ENCODE results near the gene PAM16.

Gene PAM16

DNA sequence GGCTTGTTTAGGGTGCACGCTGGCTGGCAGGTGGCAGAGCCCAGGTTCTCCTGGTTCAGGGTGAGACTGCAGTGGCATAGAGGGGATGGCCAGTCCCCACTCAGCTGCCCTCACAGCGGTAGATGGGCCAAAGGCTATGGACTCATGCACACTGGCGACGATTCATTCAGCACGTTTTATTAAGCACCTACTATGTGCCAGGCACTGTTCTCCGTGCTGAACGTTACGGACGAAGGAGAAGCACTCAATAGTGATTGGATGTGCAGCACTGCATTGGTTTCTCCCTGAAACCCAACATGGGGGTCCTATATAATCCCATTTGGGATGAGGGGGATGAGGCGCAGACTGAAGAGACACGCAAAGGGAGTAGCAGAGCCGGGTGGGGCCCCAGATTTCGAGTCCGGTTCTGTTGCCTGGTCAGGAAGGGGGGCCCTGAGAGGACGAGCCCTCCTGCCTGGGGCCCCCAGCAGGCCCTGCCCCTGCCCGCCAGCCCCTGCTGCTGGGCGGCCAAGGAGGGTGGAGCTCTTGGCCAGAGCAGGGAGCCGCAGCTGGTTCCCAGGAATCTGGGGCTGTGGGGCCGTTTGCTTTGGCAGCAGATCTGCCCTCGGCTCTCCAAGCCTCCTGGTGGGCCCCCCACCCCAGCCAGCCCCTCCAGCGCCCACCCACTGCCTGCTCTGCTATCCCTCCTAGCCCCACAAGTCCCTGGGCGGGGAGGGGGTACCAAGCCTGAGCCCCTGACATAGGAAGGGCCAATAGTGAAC is 26.4 kb downstream of the PAM16 start:
- no peak overlapping the region for H3K4me2 ChIP-seq (ENCODE audit: low read length)
- peaks cover 43% of the 10 kb centered on the region for H3K4me1 ChIP-seq (ENCODE audit: control insufficient read depth, insufficient read depth, low read length)
- H3K9ac ChIP-seq (ENCODE audit: low read depth, low read length) = peak overlapping the region; percentile 31
- H3K9me3 ChIP-seq (replicated peaks; ENCODE audit: low read length) = no peaks in the 10 kb centered on the region
- no peaks in the 10 kb centered on the region for H3K27me3 ChIP-seq (ENCODE audit: control insufficient read depth, insufficient read depth, low read length)
- H3K4me3 ChIP-seq (ENCODE audit: low read length) = no peak overlapping the region
- no peaks in the 10 kb centered on the region for H3K36me3 ChIP-seq (ENCODE audit: insufficient read depth, low read length)

DNA sequence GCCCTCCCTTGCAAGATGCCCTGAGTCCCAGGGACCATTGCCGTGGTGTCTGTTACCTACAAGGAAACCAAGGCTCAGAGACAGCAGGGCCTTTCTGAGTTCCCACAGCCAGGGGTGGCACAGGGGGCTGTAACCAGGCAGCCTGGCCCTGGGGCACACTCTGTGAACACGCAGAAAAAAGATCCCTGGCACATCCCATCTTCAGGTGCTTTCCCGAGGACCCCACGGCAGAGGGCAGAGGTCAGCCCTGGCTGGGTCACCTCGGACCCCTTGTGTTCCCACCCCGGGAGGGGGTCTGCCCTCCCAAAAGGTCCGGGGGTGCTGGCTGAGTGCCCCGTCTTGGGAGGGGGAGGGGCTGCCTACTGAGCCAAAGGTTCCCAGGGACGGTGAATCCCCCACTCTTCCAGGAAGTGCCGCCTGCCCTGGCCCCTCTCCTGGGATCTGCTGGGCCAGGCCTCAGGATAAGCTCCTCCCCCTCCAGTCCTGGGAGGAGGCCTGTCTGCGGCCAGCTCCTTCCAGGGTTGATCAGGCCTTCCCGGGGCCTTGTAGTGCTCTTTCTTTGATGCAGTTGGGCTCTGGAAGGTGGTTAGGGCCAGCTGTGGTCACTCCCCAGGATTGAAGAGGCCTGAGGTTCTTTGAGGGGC is 27.2 kb downstream of the PAM16 start:
- no peaks in the 10 kb centered on the region for H3K36me3 ChIP-seq (ENCODE audit: insufficient read depth, low read length)
- no peaks in the 10 kb centered on the region for H3K9me3 ChIP-seq (replicated peaks; ENCODE audit: low read length)
- peaks cover 50% of the 10 kb centered on the region for H3K4me1 ChIP-seq (ENCODE audit: control insufficient read depth, insufficient read depth, low read length)
- no peak overlapping the region for H3K4me3 ChIP-seq (ENCODE audit: low read length)
- peak overlapping the region; percentile 30 for H3K4me2 ChIP-seq (ENCODE audit: low read length)
- H3K9ac ChIP-seq (ENCODE audit: low read depth, low read length) = peak overlapping the region; percentile 31
- H3K27me3 ChIP-seq (ENCODE audit: control insufficient read depth, insufficient read depth, low read length) = no peaks in the 10 kb centered on the region

DNA sequence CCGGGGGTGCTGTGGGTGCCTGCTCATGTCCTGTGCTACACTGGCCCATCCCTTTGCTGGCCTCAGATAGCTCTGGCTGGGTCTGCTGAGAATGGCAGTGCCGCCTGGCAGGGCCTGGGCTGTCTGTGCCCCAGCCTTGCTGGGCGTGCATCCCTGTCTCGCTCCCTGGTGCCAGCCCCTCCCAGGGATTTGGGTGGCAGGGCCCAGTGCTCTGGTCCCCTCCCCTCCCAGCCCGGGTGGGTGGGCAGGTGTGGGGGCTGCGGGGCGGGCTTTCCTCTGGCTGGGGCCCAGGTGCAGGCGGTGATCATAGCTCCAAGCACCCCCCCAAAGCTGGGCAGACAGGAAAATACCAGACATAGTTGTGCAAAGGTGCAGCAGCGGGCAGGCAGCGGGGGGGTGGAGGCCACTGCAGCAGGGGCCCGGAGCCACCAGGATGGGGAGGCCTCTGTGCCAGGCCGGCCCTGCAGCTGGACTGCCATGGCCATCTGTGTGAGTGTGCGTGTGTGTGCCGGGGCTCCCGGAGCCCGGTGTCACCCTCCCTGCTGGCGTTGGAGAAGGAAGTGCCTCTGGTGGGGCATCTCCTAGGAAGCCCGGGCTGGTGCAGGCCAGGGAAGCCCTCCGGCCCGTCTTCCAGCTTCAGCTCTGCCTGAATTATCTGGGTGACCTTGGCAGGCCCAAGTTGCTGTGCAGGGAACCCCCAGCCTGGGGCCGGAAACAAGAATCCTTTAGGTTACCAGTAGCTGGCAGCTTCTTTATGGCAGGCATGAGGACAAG is 27.9 kb downstream of the PAM16 start:
- Histone ChIP-seq H3K9ac (ENCODE audit: low read depth, low read length) (no peak overlapping the region), H3K9me3 (replicated peaks; ENCODE audit: low read length) (no peaks in the 10 kb centered on the region), H3K4me2 (ENCODE audit: low read length) (peak overlapping the region; percentile 30), H3K27me3 (ENCODE audit: control insufficient read depth, insufficient read depth, low read length) (no peaks in the 10 kb centered on the region), H3K36me3 (ENCODE audit: insufficient read depth, low read length) (no peaks in the 10 kb centered on the region), H3K4me1 (ENCODE audit: control insufficient read depth, insufficient read depth, low read length) (peaks cover 51% of the 10 kb centered on the region), H3K4me3 (ENCODE audit: low read length) (no peak overlapping the region)

DNA sequence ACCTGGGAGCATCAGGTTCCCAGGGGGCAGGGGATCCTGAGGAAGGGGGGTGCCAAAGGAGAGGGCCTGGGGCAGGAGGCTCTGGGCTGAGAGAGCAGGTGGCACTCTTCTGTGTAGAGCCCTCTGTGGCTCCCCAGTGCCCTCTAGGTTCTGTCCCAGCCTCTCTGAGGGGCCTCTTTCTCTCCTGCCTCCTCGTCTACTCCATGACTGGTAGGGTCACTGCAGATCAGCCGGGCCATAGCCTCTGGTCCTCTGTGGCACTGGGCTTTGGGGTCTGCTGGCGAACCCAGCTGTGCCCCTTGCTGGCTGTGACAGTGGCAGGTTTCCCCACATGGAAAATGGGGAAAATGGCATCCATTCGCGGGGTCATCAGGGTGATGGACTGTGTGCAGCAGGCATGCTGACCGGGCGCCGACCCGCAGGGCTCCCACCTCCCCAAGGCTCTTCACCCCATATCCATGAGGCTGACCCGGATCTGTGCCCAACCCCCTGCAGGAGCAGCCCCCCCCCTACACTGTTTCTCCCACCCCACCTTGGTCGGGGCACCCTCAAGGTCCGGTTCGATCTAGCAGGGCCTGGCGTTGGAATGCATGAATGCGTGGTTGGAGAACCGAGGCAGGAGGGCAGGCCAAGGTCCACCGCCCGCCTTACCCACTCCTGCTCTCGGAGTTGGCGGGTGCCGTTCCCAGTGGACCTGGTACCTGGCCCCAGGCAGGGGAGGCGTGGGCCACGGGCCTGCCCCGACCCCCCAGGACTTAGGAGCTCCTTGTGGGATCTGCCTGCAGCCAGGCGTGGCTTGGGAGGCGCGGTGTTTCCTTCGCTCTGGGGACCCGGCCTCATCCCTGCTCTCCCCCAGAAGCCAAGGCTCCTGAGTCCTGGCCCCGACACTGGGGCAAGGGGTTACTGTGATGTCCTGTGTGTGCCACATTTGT is 28.7 kb downstream of the PAM16 start:
- H3K4me3 ChIP-seq (ENCODE audit: low read length) = no peak overlapping the region

DNA sequence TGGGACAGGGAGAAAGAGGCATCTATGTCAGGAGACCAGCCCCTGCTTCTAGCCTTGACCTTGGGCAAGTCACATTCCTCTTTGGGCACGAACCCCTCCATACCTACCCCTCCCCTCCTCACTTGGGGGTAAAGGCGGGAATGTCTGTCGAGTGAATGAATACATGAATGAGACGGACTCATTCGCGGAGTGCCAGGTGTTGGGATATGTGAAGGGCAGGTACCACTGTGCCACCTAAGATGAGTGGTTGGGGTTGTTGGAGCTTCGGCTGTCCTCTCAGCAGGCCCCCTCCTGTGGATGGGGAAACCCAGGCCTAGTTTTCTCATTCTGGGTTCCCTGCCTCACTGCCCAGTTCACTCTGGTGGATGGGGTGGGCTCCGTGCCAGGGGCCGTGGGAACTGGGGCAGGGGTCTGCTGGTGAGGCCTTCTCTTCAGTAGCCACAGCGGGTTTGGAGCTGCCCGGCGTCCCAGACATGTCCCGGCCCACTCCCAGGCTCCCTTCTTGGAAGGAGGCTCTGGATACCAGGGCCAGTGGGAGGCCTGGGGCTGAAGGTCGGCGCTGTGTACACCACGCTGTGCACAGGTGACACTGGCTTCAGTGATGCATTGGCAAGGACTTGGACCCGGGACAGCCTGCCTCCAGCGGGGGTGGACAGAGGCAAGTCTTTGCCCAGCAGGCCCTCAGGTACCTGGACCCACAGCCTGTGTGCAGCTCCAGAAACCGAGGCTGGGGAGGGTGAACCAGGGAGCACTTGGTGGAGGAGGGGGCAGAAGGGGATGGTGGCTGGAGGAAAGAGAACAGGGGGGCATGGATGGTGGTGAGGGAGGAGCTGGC is 29.6 kb downstream of the PAM16 start:
- Histone ChIP-seq H3K27me3 (ENCODE audit: control insufficient read depth, insufficient read depth, low read length) (no peaks in the 10 kb centered on the region), H3K36me3 (ENCODE audit: insufficient read depth, low read length) (no peaks in the 10 kb centered on the region), H3K9me3 (replicated peaks; ENCODE audit: low read length) (no peaks in the 10 kb centered on the region), H3K9ac (ENCODE audit: low read depth, low read length) (no peak overlapping the region), H3K4me2 (ENCODE audit: low read length) (no peak overlapping the region), H3K4me1 (ENCODE audit: control insufficient read depth, insufficient read depth, low read length) (peaks cover 56% of the 10 kb centered on the region), H3K4me3 (ENCODE audit: low read length) (no peak overlapping the region)

More for the DNA sequence above, 28.7 kb downstream of the PAM16 start:
- Histone ChIP-seq H3K9ac (ENCODE audit: low read depth, low read length) (no peak overlapping the region), H3K4me1 (ENCODE audit: control insufficient read depth, insufficient read depth, low read length) (peaks cover 54% of the 10 kb centered on the region), H3K9me3 (replicated peaks; ENCODE audit: low read length) (no peaks in the 10 kb centered on the region), H3K36me3 (ENCODE audit: insufficient read depth, low read length) (no peaks in the 10 kb centered on the region), H3K4me2 (ENCODE audit: low read length) (no peak overlapping the region), H3K27me3 (ENCODE audit: control insufficient read depth, insufficient read depth, low read length) (no peaks in the 10 kb centered on the region)

DNA sequence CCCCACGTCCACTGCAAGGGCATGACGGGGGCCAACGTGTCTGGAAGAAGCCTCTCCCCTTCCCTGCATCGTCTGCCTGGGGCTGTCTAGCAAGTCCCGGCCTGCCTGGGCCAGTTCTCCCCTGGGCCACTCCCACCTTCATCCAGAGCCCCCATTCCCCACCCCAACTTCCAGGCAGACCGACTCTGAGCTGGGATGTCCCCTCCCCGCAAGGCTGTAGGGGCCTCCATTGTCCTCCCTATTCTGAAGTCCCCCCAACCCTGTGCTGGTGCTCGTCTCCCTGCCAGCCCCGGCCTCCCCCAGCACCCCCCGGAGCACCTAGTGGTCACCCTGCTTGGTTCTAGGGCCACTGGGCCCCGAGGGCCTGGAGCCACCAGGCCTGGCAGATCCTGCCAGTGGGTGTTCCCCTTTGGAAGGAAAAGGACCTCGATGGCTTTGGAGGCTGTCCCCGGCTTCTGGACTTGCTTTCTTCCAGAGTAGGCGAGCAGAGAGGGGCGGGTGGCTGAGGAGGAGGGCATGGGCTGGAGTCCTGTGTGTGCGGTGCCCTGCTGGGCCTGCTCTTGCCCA is 30.5 kb downstream of the PAM16 start:
- Histone ChIP-seq H3K4me3 (ENCODE audit: low read length) (no peak overlapping the region), H3K9ac (ENCODE audit: low read depth, low read length) (no peak overlapping the region), H3K36me3 (ENCODE audit: insufficient read depth, low read length) (no peaks in the 10 kb centered on the region), H3K4me1 (ENCODE audit: control insufficient read depth, insufficient read depth, low read length) (peaks cover 56% of the 10 kb centered on the region), H3K9me3 (replicated peaks; ENCODE audit: low read length) (no peaks in the 10 kb centered on the region), H3K27me3 (ENCODE audit: control insufficient read depth, insufficient read depth, low read length) (no peaks in the 10 kb centered on the region), H3K4me2 (ENCODE audit: low read length) (no peak overlapping the region)

DNA sequence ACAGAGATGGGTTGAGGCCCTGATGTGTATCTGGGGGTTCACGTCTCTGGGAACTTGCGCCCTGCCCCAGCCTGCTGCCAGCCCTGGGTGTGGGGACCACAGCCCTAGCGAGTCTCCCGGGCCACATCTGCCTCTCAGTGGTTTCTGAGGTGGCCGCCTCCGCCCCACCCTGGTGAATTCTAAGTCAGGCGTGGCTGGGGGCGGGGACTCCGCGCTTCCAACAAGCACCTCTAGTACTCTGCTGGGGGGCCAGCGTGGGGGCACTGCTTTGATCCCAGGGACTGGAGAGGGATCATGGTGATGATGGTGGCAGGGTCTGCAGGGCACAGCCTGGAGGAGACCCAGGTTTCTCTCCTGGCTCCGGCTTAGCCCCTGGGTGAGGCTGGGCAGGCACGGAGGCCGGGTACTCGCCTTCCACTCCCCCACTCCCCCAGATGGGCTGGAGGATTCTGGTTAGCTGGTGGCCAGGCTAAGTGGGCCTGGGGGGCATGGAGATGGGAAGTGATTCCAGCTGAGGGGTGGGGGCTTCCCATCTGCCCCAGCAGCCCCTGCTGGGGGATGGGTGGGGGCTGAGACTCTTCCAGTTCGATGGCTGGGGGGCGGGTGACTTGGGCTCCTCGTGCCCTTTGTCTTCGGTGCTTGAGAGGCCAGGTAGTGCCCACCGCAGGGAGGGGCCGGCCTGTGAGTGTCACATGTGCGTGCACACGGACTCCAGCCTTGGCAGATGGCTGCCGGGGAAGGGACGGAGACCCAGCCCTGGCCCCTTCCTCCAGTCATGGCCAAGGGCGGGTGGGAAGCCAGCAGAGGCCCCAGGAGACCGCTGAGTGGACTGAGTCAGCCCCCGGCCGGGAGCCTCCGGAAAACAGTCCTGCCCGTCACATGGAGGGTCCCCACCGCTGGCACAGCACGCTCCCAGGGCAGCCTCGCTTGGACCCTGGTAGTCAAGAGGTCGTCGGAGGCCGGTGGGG is 31.4 kb downstream of the PAM16 start:
- H3K4me1 ChIP-seq (ENCODE audit: control insufficient read depth, insufficient read depth, low read length) = peaks cover 55% of the 10 kb centered on the region
- no peak overlapping the region for H3K9ac ChIP-seq (ENCODE audit: low read depth, low read length)

DNA sequence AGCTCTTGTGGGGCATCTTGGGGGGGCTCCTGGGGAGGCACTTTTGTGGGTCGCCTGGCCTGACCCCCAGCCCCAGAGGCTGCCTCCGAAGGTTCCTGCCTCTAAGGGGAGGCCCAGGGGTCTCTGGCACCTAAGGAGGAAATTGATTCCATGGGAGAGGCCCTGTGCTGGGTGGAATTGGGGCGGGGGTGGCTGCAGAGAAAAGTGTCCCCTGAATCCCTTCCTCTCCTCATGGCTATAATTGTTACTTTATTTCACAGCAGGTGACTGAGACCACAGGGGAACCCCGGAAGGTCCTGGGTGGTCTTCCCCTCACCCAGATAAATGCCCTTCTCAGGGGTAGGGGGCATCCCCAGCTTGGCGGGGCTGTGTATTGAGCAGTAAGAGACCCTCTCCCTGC is 32.2 kb downstream of the PAM16 start:
- Histone ChIP-seq H3K27me3 (ENCODE audit: control insufficient read depth, insufficient read depth, low read length) (no peaks in the 10 kb centered on the region), H3K4me1 (ENCODE audit: control insufficient read depth, insufficient read depth, low read length) (peaks cover 50% of the 10 kb centered on the region), H3K9me3 (replicated peaks; ENCODE audit: low read length) (no peaks in the 10 kb centered on the region), H3K4me2 (ENCODE audit: low read length) (peak overlapping the region; percentile 43), H3K9ac (ENCODE audit: low read depth, low read length) (peak overlapping the region; percentile 72), H3K36me3 (ENCODE audit: insufficient read depth, low read length) (no peaks in the 10 kb centered on the region), H3K4me3 (ENCODE audit: low read length) (no peak overlapping the region)

More for the DNA sequence above, 31.4 kb downstream of the PAM16 start:
- no peaks in the 10 kb centered on the region for H3K36me3 ChIP-seq (ENCODE audit: insufficient read depth, low read length)
- H3K4me2 ChIP-seq (ENCODE audit: low read length) = peak overlapping the region; percentile 43
- no peaks in the 10 kb centered on the region for H3K9me3 ChIP-seq (replicated peaks; ENCODE audit: low read length)
- no peak overlapping the region for H3K4me3 ChIP-seq (ENCODE audit: low read length)
- H3K27me3 ChIP-seq (ENCODE audit: control insufficient read depth, insufficient read depth, low read length) = no peaks in the 10 kb centered on the region

DNA sequence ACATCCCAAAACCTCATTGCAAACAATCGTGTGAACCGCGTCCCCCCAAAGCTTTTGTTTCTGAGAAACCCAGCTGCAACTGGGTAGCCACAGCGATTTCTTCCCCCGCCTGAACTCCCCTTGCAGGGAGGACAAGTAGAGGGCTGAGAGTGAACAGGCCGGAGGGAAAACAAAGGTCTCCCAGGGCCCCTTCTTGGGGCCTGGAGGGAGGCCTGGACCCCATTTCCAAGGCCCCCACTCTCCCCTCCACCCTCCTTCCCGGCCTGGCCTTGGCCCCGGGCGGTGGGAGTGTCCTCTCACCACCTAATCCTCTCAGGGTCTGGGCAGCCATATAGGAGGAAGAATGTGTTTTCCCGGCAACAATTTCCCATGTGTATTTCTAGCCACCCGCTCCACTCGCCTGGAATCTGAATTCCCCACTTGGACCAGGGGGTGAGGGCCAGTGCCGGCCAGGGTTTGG is 32.6 kb downstream of the PAM16 start:
- Histone ChIP-seq H3K4me3 (ENCODE audit: low read length) (peak overlapping the region; percentile 75), H3K4me1 (ENCODE audit: control insufficient read depth, insufficient read depth, low read length) (peaks cover 46% of the 10 kb centered on the region), H3K9me3 (replicated peaks; ENCODE audit: low read length) (no peaks in the 10 kb centered on the region), H3K27me3 (ENCODE audit: control insufficient read depth, insufficient read depth, low read length) (no peaks in the 10 kb centered on the region), H3K9ac (ENCODE audit: low read depth, low read length) (peak overlapping the region; percentile 72), H3K4me2 (ENCODE audit: low read length) (peak overlapping the region; percentile 93), H3K36me3 (ENCODE audit: insufficient read depth, low read length) (no peaks in the 10 kb centered on the region)

Measured in skeletal muscle satellite cell (primary cell).